ENCODE results near the gene LRRD1.

LRRD1 gene

GRCh38 chr7:92178928-92179924 lies at the start of gene LRRD1:
Gene LRRD1 (minus strand): TSS chr7:92179142. CDS start chr7:92165202, 13,940 bp downstream.
- TF ChIP-seq GATA2 (IDR thresholded peaks at IDR 0.05; ENCODE audit: low read depth, low read length) (no peak; the same call in 1 of the 2 replicates), GATA3 (IDR thresholded peaks at IDR 0.05; ENCODE audit: low read depth, low read length) (no peak)

DNA sequence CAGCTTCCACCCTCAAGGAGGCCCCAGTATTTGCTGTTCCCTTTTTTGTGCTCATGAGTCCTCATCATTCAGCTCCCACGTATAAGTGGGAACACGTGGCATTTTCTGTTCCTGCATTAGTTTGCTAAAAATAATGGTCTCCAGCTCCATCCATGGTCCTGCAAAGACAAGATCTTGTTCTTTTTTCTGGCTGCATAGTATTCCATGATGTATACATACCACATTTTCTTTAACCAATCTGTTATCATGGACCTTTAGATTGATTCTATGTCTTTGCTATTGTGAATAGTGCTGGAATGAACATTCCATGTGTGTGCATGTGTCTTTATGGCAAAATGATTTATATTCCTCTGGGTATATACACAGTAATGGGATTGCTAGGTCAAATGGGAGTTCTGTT lies 49.8 kb upstream of the LRRD1 start:
- no peak for TF ChIP-seq GATA2 (IDR thresholded peaks at IDR 0.05; ENCODE audit: low read depth, low read length)
- no peak for TF ChIP-seq GATA3 (IDR thresholded peaks at IDR 0.05; ENCODE audit: low read depth, low read length)

DNA sequence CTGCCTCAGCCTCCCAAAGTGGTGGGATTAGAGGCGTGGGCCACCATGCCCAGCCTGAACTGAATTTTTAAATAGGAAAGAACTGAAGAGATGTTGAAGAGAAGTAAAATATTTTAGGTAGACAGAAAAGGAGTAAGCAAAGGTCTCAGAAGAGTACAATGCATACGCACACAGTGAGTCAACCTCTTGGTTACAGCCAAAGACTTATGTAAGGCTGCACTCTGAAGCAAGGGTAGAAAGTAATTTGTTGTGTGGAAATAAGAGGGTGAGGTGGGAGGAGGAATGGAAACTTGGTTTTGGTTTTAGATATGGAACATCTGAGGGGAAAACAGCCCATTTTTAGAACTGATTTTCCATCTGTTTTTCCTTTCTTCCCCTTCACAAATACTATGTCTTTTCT lies 49.2 kb upstream of the LRRD1 start:
- TF ChIP-seq GATA2 (IDR thresholded peaks at IDR 0.05; ENCODE audit: low read depth, low read length) (no peak), GATA3 (IDR thresholded peaks at IDR 0.05; ENCODE audit: low read depth, low read length) (no peak)

DNA sequence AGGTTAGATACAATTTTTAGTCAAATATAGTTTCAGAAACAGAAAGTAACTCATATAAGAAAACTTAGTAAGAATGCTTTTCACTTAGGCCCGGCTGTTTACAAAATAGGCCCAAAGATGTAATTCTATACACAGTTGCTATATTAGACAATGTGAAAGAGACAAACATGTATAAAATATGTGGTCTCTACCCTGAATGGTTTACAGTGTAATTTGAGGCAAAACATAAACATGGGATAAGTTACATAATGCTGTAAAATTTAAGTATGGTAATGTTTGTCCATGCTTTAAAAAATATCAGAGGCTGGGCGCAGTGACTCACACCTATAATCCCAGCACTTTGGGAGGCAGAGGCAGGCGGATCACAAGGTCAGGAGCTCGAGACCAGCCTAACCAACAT lies 48.0 kb upstream of the LRRD1 start:
- TF ChIP-seq GATA3 (IDR thresholded peaks at IDR 0.05; ENCODE audit: low read depth, low read length) (no peak), GATA2 (IDR thresholded peaks at IDR 0.05; ENCODE audit: low read depth, low read length) (no peak)

DNA sequence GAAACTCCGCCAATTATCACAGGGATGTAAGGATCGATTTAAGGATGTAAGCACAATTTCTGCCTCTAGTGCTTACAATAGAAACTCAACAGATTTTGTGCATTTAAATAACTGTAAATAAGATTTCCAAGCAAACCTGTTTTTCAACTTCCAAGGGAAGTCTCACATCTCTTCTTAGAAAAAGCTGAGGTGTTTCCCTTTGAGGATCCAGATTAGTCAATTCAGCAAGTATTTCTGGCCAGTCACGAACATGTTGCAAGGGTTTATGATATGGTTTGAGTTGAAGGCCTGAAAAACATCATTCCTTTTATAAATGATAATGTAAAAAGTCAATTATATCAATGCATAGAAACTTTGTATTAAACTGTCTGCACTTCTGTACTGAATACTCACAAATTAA lies 42.8 kb upstream of the LRRD1 start:
- TF ChIP-seq GATA2 (IDR thresholded peaks at IDR 0.05; ENCODE audit: low read depth, low read length) = no peak
- no peak for TF ChIP-seq GATA3 (IDR thresholded peaks at IDR 0.05; ENCODE audit: low read depth, low read length)

- TF ChIP-seq GATA2 (IDR thresholded peaks at IDR 0.05; ENCODE audit: low read depth, low read length) (no peak), GATA3 (IDR thresholded peaks at IDR 0.05; ENCODE audit: low read depth, low read length) (no peak)
Observed at GRCh38 chr7:92206672-92207071, 27.7 kb upstream of the LRRD1 start.

GRCh38 chr7:92205987-92206386 lies 27.0 kb upstream of the LRRD1 start:
- TF ChIP-seq GATA3 (IDR thresholded peaks at IDR 0.05; ENCODE audit: low read depth, low read length) (no peak), GATA2 (IDR thresholded peaks at IDR 0.05; ENCODE audit: low read depth, low read length) (no peak)

- TF ChIP-seq GATA2 (IDR thresholded peaks at IDR 0.05; ENCODE audit: low read depth, low read length) (no peak), GATA3 (IDR thresholded peaks at IDR 0.05; ENCODE audit: low read depth, low read length) (no peak)
Observed at GRCh38 chr7:92200791-92201190, 21.8 kb upstream of the LRRD1 start.

DNA sequence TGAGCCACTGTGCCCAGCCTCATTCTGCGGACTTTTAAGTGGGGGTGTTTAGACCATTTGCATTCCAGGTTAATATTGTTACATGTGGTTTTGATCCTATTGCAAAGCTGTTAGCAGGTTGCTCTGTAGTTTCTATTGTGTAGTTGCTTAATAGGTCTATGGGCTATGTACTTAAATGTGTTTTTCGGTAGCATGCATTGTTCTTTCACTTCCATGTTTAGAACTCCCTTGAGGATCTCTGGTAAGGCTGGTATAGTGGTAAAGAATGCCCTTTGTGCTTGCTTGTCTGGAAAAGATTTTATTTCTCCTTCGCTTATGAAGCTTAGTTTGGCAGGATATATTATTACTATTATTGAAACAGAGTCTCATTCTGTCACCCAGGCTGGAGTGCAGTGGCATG lies 13.4 kb upstream of the LRRD1 start:
- TF ChIP-seq GATA2 (IDR thresholded peaks at IDR 0.05; ENCODE audit: low read depth, low read length) (no peak), GATA3 (IDR thresholded peaks at IDR 0.05; ENCODE audit: low read depth, low read length) (no peak)

- TF ChIP-seq GATA3 (IDR thresholded peaks at IDR 0.05; ENCODE audit: low read depth, low read length) = no peak
- TF ChIP-seq GATA2 (IDR thresholded peaks at IDR 0.05; ENCODE audit: low read depth, low read length) = no peak
Observed at GRCh38 chr7:92177362-92177761, 1.6 kb downstream of the LRRD1 start.

GRCh38 chr7:92161271-92161670 lies 17.7 kb downstream of the LRRD1 start:
- no peak for TF ChIP-seq GATA2 (IDR thresholded peaks at IDR 0.05; ENCODE audit: low read depth, low read length)
- no peak for TF ChIP-seq GATA3 (IDR thresholded peaks at IDR 0.05; ENCODE audit: low read depth, low read length)

DNA sequence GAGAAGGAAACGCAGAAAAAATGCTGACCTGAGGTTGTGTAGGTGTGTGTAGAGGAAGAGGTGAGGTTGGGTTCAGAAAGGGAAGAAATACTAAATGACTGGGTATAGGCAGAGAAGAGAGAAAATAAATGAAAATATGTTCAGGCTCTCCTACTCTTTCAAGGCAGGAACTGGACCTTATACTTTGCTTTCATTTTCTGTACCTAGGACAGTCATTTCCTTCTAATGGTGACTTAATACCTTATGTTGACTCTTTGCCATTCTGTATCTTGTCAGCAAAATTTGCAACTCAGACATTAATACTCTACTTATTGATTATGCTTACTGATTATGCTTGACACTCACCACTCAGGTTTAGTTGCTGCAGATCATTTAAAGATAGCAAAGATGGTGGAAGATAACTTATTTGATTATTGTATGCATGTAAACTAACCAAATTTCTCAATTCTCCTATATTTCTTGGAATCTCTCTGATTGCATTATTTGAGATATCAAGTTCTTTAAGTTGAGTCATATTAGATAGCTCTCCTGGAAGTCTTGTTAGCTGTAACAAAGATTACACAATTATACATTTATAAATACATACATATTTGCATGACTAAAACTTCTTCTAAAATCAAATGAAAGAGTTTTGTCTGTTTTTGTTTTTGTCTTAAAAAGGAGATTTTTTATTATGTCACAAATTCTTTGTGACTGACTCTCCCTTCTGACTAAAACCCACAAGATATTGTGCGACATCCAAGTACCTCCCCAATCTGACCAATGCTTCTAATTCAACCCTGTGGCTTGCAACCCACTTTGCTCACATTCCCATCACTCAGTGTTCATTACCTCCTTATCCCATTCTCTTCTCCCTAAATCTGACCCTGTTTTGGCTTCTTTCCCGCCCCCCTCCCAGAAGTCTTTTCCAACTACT lies 20.0 kb downstream of the LRRD1 start:
- no peak for TF ChIP-seq GATA2 (IDR thresholded peaks at IDR 0.05; ENCODE audit: low read depth, low read length)
- no peak for TF ChIP-seq GATA3 (IDR thresholded peaks at IDR 0.05; ENCODE audit: low read depth, low read length)

GRCh38 chr7:92156990-92157389 lies 22.0 kb downstream of the LRRD1 start:
- no peak for TF ChIP-seq GATA2 (IDR thresholded peaks at IDR 0.05; ENCODE audit: low read depth, low read length)
- TF ChIP-seq GATA3 (IDR thresholded peaks at IDR 0.05; ENCODE audit: low read depth, low read length) = no peak

GRCh38 chr7:92155108-92155739 lies 23.7 kb downstream of the LRRD1 start:
- no peak for TF ChIP-seq GATA2 (IDR thresholded peaks at IDR 0.05; ENCODE audit: low read depth, low read length)
- no peak for TF ChIP-seq GATA3 (IDR thresholded peaks at IDR 0.05; ENCODE audit: low read depth, low read length)

Measured in SH-SY5Y (cell line).